PC-3 (cell line): ENCODE data around the gene MBNL1. TPM values are rescaled to one million over a fixed set of nuclear protein-coding genes. Genes with fewer than 3 reads are reported as not detected.

ENCODE experiments used
- ATAC-seq: fragments of 200-7000 bp; cut with Tn5 transposase; 2 replicates; pipeline ENCODE4 v1.9.1; 2020; ENCODE audit warnings: mild to moderate bottlenecking, moderate library complexity
- BruUV-seq: library from RNA; stranded (reverse); fragments of 400-500 nt; replicated peaks from 2 replicates; lab custom pipeline; 2021; lab: Mats Ljungman, UMichigan
- CTCF ChIA-PET: fragments of 300-600 bp; sonication (Branson Sonifier 250); formaldehyde crosslinking; loops from one replicate; lab custom pipeline; 2022; ENCODE audit warnings: antibody characterized with exemption; lab: Charles Lee
- POLR2A ChIA-PET: fragments of 300-600 bp; sonication (Branson Sonifier 250); formaldehyde crosslinking; loops from one replicate; lab custom pipeline; 2022; ENCODE audit warnings: antibody characterized with exemption; ENCODE audit not compliant: unreplicated experiment; lab: Charles Lee
- DNase-seq: peaks from one replicate; pipeline ENCODE4 v3.0.0-alpha.2; 2015
- H2AFZ ChIP-seq: fragments of 300-600 bp; sonication (generic); 2 replicates; pipeline ENCODE4 v1.6.0; 2016; ENCODE audit warnings: antibody characterized with exemption, low read length
- H3F3A ChIP-seq: fragments of 300-600 bp; sonication (generic); one replicate; pipeline ENCODE4 v1.6.0; 2017; ENCODE audit warnings: antibody characterized with exemption, low read length, control low read depth, mild to moderate bottlenecking; ENCODE audit not compliant: unreplicated experiment
- H3K27ac ChIP-seq: fragments of 300-600 bp; sonication (generic); 2 replicates; pipeline ENCODE4 v1.5.1; 2016; ENCODE audit warnings: mild to moderate bottlenecking, low read length
- H3K27me3 ChIP-seq: fragments of 300-600 bp; sonication (generic); 2 replicates; pipeline ENCODE4 v1.6.1; 2016; ENCODE audit warnings: low read length, mixed read lengths
- H3K36me3 ChIP-seq: fragments of 300-600 bp; sonication (generic); 2 replicates; pipeline ENCODE4 v1.6.1; 2016; ENCODE audit warnings: low read depth, mixed run types, low read length, mixed read lengths
- H3K4me1 ChIP-seq: fragments of 300-600 bp; sonication (generic); 2 replicates; pipeline ENCODE4 v1.5.1; 2016; ENCODE audit warnings: low read length; ENCODE audit not compliant: insufficient read depth
- H3K4me2 ChIP-seq: fragments of 300-600 bp; sonication (generic); 2 replicates; pipeline ENCODE4 v1.6.0; 2016; ENCODE audit warnings: low read length
- H3K4me3 ChIP-seq: fragments of 300-600 bp; sonication (generic); 2 replicates; pipeline ENCODE4 v1.5.1; 2016; ENCODE audit warnings: mild to moderate bottlenecking, low read length, mixed read lengths
- H3K79me2 ChIP-seq: fragments of 300-600 bp; sonication (generic); 2 replicates; pipeline ENCODE4 v1.6.1; 2017; ENCODE audit warnings: low read length, mixed read lengths
- H3K9ac ChIP-seq: fragments of 300-600 bp; sonication (generic); 2 replicates; pipeline ENCODE4 v1.6.0; 2016; ENCODE audit warnings: mild to moderate bottlenecking, low read length
- H3K9me2 ChIP-seq: fragments of 300-600 bp; sonication (generic); replicated peaks from 2 replicates; pipeline ENCODE4 v1.6.1; 2016; ENCODE audit warnings: mixed run types, low read length, mixed read lengths
- H3K9me3 ChIP-seq: fragments of 300-600 bp; sonication (generic); 2 replicates; pipeline ENCODE4 v1.6.1; 2016; ENCODE audit warnings: low read length, mixed read lengths
- H4K20me1 ChIP-seq: fragments of 300-600 bp; sonication (generic); 2 replicates; pipeline ENCODE4 v1.6.1; 2016; ENCODE audit warnings: low read length, mixed read lengths
- CTCF ChIP-seq: fragments of 300-600 bp; sonication (generic); conservative IDR thresholded peaks from 2 replicates; pipeline ENCODE4 v1.5.1; 2017; ENCODE audit warnings: antibody characterized with exemption, low read depth, mild to moderate bottlenecking, low read length
- EZH2 ChIP-seq: fragments of 300-600 bp; sonication (generic); IDR thresholded peaks from one replicate; pipeline ENCODE4 v1.6.1; 2017; ENCODE audit warnings: antibody characterized with exemption, mild to moderate bottlenecking, low read length; ENCODE audit not compliant: unreplicated experiment
- EZH2phosphoT487 ChIP-seq: fragments of 300-600 bp; sonication (generic); IDR thresholded peaks from 2 replicates; pipeline ENCODE4 v1.6.1; 2018; ENCODE audit warnings: mild to moderate bottlenecking, antibody characterized with exemption, low read length, borderline replicate concordance
- intact Hi-C: fragments of 100-400 bp; cut with micrococcal nuclease; formaldehyde crosslinking; loops from 2 replicates; pipeline ENCODE4 v1.9.0; 2023
- total RNA-seq: library from RNA; depleted of rRNA; stranded (reverse); fragments of >200 nt; gene quantifications from 2 replicates; pipeline ENCODE4 v1.2.3, GENCODE V29; 2014

The MBNL1 gene
- total RNA-seq, 1 experiment from 2014 or later, result 161 TPM

DNA sequence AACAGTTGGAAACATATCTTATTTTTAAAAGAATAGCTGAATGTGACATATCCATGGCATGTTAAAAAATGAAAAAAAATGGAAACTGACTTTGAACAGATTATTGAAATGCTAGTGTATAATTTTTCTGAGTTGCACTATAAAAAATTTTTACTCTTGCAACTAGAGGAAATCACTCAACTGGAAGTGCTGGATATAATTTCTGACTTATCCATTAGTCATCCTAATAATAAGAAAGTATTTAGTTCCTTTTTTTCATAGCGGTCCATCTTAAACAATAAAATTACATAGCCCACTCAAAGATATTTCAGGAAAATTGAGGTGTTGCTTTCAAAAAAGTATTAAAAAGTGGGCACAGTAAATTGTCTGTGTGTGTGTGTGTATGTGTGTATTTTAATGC is 80.7 kb downstream of the MBNL1 start:
- H3K4me3 ChIP-seq, result peak overlapping the region; percentile 47
- ChIA-PET POLR2A (interaction anchor here (0.7 kb wide), 1 partner anchor 49 kb away, joined by 4 read pairs; no protein-coding TSS in a partner anchor), CTCF (no interaction called here)
- H3K27ac ChIP-seq, result peak overlapping the region; percentile 64
- no TSS peak for BruUV-seq
- peaks cover 7% of the 10 kb centered on the region for H3F3A ChIP-seq
- peaks cover 40% of the 10 kb centered on the region for H3K4me1 ChIP-seq
- peaks cover 96% of the 10 kb centered on the region for H3K79me2 ChIP-seq
- ATAC-seq (peak; percentile 55), DNase-seq (peak; percentile 71)
- TF ChIP-seq CTCF (no peak), EZH2phosphoT487 (no peak), EZH2 (no peak)
- H4K20me1 ChIP-seq, result peaks cover 8% of the 10 kb centered on the region; the same call in 1 of the 2 replicates
- no peaks in the 10 kb centered on the region for H3K27me3 ChIP-seq
- peak overlapping the region; percentile 7; the same call in 1 of the 2 replicates for H3K9ac ChIP-seq
- intact Hi-C loops, result loop anchor here (1.0 kb wide), 1 partner anchor 18 kb away; no protein-coding TSS in a partner anchor
- H3K4me2 ChIP-seq, result peak overlapping the region; percentile 74
- no peaks in the 10 kb centered on the region for H3K9me3 ChIP-seq
- H2AFZ ChIP-seq, result no peak overlapping the region
- no peaks in the 10 kb centered on the region for H3K9me2 ChIP-seq
- H3K36me3 ChIP-seq, result 0 out of 2 replicates have a peak, but pooled peaks cover 6% of the 10 kb centered on the region

- ATAC-seq, result peak; percentile 62
- Histone ChIP-seq H2AFZ (no peak overlapping the region), H4K20me1 (peaks cover 8% of the 10 kb centered on the region; the same call in 1 of the 2 replicates), H3K27me3 (no peaks in the 10 kb centered on the region), H3K36me3 (0 out of 2 replicates have a peak, but pooled peaks cover 3% of the 10 kb centered on the region), H3K79me2 (peaks cover 96% of the 10 kb centered on the region), H3K9ac (no peak overlapping the region), H3K4me1 (peaks cover 40% of the 10 kb centered on the region), H3K9me3 (no peaks in the 10 kb centered on the region), H3K9me2 (no peaks in the 10 kb centered on the region), H3K27ac (peak overlapping the region; percentile 64), H3F3A (peaks cover 7% of the 10 kb centered on the region), H3K4me2 (peak overlapping the region; percentile 74), H3K4me3 (peak overlapping the region; percentile 47)
- POLR2A ChIA-PET, result no interaction called here
- peak; percentile 80 for DNase-seq
- CTCF ChIA-PET, result no interaction called here
- intact Hi-C loops, result no loop called here
- BruUV-seq, result no TSS peak
- TF ChIP-seq EZH2, result no peak
- no peak for TF ChIP-seq CTCF
- TF ChIP-seq EZH2phosphoT487, result no peak
Observed at GRCh38 chr3:152350139-152350538, 81.4 kb downstream of the MBNL1 start.

- BruUV-seq, result no TSS peak
- Histone ChIP-seq H3F3A (peaks cover 7% of the 10 kb centered on the region), H3K27me3 (no peaks in the 10 kb centered on the region), H3K27ac (no peak overlapping the region), H3K9me2 (no peaks in the 10 kb centered on the region), H3K4me1 (peaks cover 40% of the 10 kb centered on the region), H3K36me3 (0 out of 2 replicates have a peak, but pooled peaks cover 3% of the 10 kb centered on the region), H4K20me1 (peaks cover 8% of the 10 kb centered on the region; the same call in 1 of the 2 replicates), H3K4me2 (peak overlapping the region; percentile 74; the same call in 1 of the 2 replicates), H3K4me3 (no peak overlapping the region), H3K79me2 (peaks cover 97% of the 10 kb centered on the region), H3K9me3 (no peaks in the 10 kb centered on the region), H3K9ac (no peak overlapping the region), H2AFZ (no peak overlapping the region)
- TF ChIP-seq EZH2 (no peak), CTCF (no peak), EZH2phosphoT487 (no peak)
- no peak for ATAC-seq
- DNase-seq, result no peak
- intact Hi-C loops, result no loop called here
- ChIA-PET POLR2A (no interaction called here), CTCF (no interaction called here)
Observed at GRCh38 chr3:152350776-152351175, 82.0 kb downstream of the MBNL1 start.
